Rectal smooth muscle tissue (tissue), 1 donor: ENCODE results near the gene LYZL4.

Experiments
- H3K27ac ChIP-seq: one replicate; pipeline ENCODE4 v1.7.0; 2013; ENCODE audit warnings: low read depth, low read length, inconsistent platforms
- H3K27me3 ChIP-seq: one replicate; pipeline ENCODE4 v1.7.0; 2013; ENCODE audit warnings: low read length; ENCODE audit not compliant: control insufficient read depth, insufficient read depth
- H3K36me3 ChIP-seq: one replicate; pipeline ENCODE4 v1.7.0; 2013; ENCODE audit warnings: low read length; ENCODE audit not compliant: control insufficient read depth, insufficient read depth
- H3K4me1 ChIP-seq: one replicate; pipeline ENCODE4 v1.7.0; 2013; ENCODE audit warnings: low read length; ENCODE audit not compliant: control insufficient read depth, insufficient read depth
- H3K4me3 ChIP-seq: one replicate; pipeline ENCODE4 v1.7.0; 2013; ENCODE audit warnings: low read length
- H3K9ac ChIP-seq: one replicate; pipeline ENCODE4 v1.7.0; 2013; ENCODE audit warnings: low read length

Gene LYZL4

DNA sequence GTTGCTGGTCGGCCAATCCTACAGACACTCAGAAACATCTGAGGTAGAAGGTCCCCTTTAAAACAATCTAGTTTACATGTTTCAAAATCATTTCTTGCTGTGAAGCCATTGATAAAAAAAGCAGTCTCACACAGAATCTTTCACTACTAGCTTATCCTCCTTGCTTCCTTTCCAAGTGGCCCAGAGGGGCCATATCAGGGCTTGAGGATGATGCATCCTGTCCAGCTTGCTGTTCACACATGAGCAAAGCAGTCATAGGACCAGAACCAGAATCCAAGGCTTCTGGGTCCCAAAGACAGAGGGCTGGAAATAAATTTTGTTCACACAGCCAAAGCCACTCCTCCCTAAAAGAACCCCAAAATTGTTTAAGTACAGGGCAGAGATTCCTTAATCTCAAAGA, 9.2 kb upstream of the LYZL4 start:
- H3K27me3 ChIP-seq = no peaks in the 10 kb centered on the region
- no peak overlapping the region for H3K27ac ChIP-seq
- H3K4me1 ChIP-seq = peaks cover 7% of the 10 kb centered on the region
- no peak overlapping the region for H3K4me3 ChIP-seq
- no peaks in the 10 kb centered on the region for H3K36me3 ChIP-seq
- no peak overlapping the region for H3K9ac ChIP-seq

DNA sequence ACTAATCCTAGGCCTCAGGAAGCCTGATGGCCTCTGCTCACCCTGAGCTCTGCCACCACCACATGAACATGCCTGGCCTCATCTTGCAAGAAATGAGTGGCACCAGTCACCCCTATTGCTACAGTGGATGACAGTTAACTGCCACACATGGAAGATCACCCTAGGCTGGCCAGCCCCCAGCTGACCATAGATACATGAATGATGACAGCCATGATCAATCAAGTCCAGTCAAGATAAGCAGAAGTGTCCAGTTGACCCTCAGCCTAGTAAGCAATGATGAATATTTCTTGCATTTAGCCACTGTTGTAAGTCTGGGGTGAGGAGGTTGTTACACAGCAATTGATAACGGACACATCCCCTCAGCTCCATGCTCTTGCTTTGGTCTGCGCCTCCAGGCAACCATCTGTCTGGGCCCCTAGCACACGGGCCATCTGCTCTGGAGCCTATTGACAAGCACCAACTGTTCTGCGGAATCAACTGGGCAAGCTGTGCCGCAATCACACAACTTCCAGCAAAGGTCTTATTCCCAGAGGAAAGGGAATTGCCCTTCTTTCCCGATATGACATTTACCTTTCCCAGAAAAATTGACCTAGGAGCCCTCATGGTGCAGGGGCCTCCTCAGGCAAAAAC, 2.2 kb upstream of the LYZL4 start:
- Histone ChIP-seq H3K4me3 (no peak overlapping the region), H3K4me1 (no peaks in the 10 kb centered on the region), H3K9ac (no peak overlapping the region), H3K36me3 (no peaks in the 10 kb centered on the region), H3K27me3 (no peaks in the 10 kb centered on the region), H3K27ac (no peak overlapping the region)

DNA sequence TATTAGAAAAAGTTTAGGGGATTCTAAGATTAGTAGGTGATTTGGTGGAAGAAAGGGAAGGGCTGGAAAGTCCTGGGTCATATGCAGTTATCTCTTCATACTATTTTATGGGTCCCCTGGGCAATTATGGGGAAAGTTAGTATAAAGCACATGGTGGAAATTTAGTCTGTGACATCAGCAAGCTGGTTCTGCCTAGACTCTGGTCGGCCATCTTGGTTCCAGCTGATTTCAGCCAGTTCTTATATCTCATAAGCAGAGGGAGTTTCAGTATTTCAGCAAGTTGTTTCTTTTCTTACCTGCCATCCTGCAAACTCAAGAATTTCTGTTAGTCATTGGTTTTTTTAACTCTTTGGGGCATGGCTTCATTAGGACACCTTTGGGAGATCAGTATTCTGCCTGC, 1.0 kb upstream of the LYZL4 start:
- H3K4me1 ChIP-seq = no peaks in the 10 kb centered on the region
- no peak overlapping the region for H3K4me3 ChIP-seq
- H3K27ac ChIP-seq = no peak overlapping the region
- no peaks in the 10 kb centered on the region for H3K27me3 ChIP-seq
- no peak overlapping the region for H3K9ac ChIP-seq
- no peaks in the 10 kb centered on the region for H3K36me3 ChIP-seq

DNA sequence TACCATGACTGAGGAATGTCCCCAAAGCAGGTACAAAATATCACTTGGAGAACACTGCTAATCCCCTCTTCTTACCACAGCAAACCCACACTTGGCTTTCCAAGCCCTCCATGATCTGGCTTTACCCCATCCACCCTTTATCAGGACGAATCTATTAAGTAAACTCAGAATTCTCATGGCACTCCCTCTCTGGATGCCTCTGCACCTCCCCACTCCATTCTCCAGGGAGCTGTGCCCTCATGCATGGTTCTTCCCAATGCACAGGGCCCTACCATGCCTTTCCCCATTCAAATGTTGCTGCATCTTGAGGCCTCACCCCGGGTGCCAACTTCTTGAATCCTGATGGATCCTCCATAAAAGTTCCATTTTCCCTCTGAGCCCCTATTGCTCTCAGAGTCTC, 2.3 kb downstream of the LYZL4 start:
- no peak overlapping the region for H3K27ac ChIP-seq
- no peaks in the 10 kb centered on the region for H3K4me1 ChIP-seq
- H3K27me3 ChIP-seq = no peaks in the 10 kb centered on the region
- no peak overlapping the region for H3K4me3 ChIP-seq
- no peak overlapping the region for H3K9ac ChIP-seq
- H3K36me3 ChIP-seq = no peaks in the 10 kb centered on the region

DNA sequence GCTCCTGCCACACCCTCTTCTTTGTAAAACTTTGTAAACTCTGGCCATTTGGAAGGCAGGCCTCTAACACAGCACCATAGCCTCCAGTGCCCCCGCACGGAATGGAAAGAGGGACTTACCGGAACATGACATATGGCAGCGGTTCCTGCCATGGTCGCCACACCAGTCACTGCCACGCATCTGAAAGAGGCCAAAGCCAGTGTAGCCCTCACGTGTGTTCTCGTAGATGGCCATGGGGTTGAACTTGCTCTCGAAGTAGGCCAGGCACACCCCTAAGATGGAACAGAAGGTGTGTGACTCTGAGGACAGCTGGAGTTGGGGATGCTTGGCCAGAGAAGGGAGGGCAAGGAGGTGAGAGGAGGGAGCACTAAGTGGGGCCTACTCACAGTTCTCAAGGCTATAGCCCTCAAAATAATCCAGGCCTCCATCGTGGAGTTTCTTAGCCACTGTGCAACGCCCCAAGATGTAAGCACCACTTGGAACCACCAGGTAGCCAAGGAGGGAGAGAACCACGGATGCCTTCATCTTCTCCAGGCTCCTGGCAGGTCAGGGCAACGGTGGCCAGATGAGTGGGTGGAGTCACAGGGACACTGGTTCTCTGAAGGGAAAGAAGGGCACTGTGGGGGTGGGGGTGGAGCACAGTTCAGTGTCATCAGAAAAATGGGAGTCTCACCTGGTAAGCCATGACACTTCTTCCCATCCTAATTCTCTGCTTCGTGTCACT, 3.5 kb downstream of the LYZL4 start:
- H3K27me3 ChIP-seq = no peaks in the 10 kb centered on the region
- H3K4me3 ChIP-seq = no peak overlapping the region
- no peaks in the 10 kb centered on the region for H3K36me3 ChIP-seq
- no peak overlapping the region for H3K9ac ChIP-seq
- no peaks in the 10 kb centered on the region for H3K4me1 ChIP-seq
- no peak overlapping the region for H3K27ac ChIP-seq

DNA sequence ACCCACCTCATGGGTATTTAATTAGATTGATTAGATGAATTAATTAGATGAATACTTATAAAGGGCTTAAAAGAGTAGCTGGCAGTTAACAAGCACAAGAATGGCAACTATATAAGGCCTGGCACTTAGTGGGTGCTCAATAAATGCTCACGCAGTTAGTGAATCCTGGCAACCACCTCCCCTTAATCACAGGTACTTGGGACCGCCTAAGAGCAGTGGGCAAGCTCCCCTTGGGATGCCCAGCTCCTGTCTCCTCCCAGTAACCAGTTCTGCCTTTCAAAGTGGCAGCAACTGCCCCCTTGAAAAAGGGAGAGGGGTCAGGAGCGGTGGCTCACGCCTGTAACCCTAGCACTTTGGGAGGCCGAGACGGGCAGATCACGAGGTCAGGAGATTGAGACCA, 4.6 kb downstream of the LYZL4 start:
- H3K27ac ChIP-seq = no peak overlapping the region

DNA sequence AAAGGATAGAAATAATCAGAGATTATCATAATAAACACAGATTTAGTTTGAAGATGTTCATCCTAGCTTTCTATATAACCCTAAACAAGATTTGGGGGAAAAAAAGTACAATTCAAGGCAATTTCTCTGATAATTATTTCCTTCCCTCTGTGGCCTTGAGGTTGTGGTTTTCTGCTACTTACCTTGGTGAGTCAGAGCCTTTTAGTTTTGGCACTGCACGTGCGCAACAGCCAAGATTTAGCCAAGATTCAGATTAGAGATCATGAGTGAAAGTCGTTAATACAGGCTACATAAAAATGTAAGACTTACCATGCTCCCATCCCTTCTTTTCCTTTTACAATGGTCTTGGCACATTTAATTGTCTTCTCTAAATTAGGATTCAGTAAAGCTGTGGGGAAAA, 6.7 kb downstream of the LYZL4 start:
- Histone ChIP-seq H3K4me3 (no peak overlapping the region), H3K27me3 (no peaks in the 10 kb centered on the region), H3K36me3 (no peaks in the 10 kb centered on the region), H3K9ac (no peak overlapping the region), H3K27ac (no peak overlapping the region), H3K4me1 (no peaks in the 10 kb centered on the region)

More for the DNA sequence above, 4.6 kb downstream of the LYZL4 start:
- Histone ChIP-seq H3K4me3 (no peak overlapping the region), H3K9ac (no peak overlapping the region), H3K36me3 (no peaks in the 10 kb centered on the region), H3K27me3 (no peaks in the 10 kb centered on the region), H3K4me1 (no peaks in the 10 kb centered on the region)

DNA sequence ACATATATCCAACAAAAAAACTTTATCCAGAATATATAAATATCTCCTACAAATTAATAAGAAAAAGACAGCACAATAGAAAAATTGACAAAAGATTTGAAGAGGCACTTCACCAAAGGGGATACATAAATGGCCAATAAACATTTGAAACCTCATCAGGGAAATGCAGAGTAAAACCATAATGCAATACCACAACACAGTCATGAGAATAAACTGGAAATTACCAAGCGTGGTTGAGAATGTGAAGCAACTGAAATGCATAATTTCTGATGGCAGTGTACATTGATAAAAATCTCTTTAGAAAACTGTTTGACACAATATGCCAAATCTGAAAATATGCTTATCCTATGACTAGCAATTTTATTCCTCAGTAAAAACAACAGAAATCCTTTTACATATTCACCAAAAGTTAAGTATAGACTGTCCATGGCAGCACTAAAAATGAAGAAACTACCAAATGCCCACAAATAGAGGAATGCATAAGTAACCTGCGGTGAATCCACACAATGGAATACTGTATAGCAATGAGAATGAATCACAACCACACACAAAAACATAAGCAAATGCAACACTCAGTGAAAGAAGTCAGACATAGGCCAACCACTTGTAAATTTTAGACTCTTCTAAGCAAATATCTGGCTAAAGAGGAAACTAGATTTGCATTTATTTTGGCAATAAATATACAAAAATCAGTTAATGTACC, 7.9 kb downstream of the LYZL4 start:
- Histone ChIP-seq H3K4me1 (no peaks in the 10 kb centered on the region), H3K36me3 (no peaks in the 10 kb centered on the region), H3K4me3 (no peak overlapping the region), H3K9ac (no peak overlapping the region), H3K27ac (no peak overlapping the region), H3K27me3 (no peaks in the 10 kb centered on the region)

DNA sequence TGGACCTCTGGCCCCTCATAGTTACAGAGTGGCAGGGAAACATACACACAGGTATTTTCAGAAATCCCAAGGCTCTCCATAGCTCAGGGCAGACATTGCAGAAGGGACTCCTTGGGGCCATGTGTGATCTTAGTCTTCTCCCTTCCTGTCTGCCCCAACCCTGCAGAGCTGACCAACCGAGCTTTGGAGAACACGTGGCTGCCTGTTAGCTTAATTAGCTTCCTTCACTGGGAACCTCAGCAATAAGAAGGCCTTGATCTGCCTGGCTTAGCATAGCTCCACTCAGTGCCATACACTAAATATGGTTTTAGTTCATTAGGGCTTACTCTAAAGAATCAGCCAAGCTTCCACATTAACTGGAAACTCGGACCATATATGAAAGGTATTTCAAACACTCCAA, 12.3 kb downstream of the LYZL4 start:
- H3K36me3 ChIP-seq = no peaks in the 10 kb centered on the region
- no peaks in the 10 kb centered on the region for H3K4me1 ChIP-seq

DNA sequence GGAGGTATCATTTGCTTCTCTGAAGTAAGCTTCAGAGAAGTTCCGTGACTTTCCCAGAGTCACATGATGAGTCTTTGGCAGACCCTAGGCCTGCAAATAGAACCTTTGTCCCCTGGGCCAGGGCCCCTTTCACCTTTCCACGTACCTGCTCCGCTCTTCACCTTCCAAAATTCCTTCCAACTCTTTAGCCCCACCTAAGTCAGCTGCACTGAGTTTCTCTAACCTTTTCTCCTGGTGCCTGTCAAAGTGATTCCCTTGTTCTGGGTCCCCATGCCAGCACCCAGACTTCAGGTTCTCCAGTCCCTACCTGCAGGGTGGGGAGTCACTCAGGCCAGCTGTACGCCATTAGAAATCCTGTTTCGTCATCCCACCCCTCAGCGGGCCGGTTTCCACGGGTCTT, 12.8 kb downstream of the LYZL4 start:
- H3K4me1 ChIP-seq = no peaks in the 10 kb centered on the region
- no peak overlapping the region for H3K27ac ChIP-seq
- no peak overlapping the region for H3K4me3 ChIP-seq
- no peak overlapping the region for H3K9ac ChIP-seq
- H3K27me3 ChIP-seq = no peaks in the 10 kb centered on the region
- H3K36me3 ChIP-seq = no peaks in the 10 kb centered on the region

More for the DNA sequence above, 12.3 kb downstream of the LYZL4 start:
- H3K4me3 ChIP-seq = no peak overlapping the region
- no peaks in the 10 kb centered on the region for H3K27me3 ChIP-seq
- H3K27ac ChIP-seq = no peak overlapping the region
- no peak overlapping the region for H3K9ac ChIP-seq

DNA sequence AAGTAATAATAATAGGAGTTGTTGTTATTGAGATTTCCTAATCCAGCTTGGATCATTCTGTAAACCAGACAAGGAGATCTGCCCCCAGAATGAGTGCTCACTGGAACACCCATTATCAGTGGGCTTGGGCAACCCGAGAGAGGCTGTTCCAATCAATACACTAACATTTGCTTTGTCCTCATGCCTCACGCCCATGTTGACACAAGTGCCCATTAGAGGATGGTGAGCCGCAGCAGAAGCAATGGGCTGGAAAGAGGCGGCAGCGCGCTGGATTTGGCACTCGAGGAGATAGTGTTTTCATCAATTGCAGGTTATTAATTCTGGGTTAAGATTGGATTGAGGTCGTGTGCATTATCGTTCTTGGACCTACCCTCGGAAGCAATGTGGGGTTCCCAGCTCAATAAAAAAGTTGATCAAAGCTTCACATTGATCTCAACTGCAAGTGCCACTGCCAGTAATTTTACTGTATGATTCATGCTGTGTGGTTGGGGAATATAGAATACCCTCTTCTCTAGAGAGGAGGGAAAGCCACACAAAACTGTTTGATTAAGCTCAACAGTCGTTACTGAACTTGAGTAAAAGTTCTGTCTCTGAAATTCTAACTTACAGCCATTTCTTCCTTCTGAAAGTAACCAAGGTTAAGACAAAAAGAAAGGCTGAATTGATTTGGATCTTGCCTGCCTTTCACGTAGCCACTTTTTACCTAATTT, 15.7 kb downstream of the LYZL4 start:
- Histone ChIP-seq H3K36me3 (no peaks in the 10 kb centered on the region), H3K4me3 (no peak overlapping the region), H3K27ac (no peak overlapping the region), H3K27me3 (no peaks in the 10 kb centered on the region), H3K4me1 (no peaks in the 10 kb centered on the region), H3K9ac (no peak overlapping the region)

DNA sequence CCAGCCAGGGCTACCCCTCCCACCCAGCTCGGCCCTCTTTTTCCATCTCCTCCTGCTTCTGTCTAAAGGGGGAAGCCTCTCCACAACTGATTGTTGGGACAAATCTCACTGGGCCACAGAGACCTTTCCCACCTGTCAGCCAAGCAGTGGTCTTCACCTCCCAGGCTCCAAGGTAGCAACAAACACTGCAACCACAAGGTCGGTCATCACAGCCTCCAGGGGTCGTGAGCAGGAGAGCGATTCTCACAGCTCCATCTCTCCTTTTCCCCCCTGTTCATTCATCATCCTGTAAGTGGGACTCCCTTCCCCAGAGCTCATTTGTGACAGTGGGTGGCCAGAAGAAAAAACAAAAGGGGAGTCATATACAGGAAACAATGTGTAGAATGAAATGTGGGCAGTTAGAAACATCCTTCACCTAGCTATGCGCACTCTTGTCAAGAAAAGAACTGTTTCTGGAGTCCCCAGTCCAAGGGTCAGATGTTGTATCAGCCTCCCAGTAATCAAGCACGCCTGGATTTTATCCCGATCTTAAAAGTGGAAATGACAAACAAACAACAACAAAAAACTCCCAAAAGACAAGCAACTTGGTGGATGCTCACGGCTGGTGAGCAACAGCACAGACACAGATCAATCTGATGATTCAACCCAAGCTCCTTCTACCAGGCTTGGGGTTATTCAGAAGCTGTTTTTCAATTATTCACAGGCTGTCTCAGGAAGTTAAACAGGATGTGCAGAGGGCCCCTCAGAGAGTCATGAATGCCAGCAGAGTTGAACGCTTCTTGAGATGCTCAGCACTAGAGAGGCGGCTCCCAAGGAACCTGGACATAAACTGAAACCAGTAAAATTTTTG, 22.4 kb downstream of the LYZL4 start:
- Histone ChIP-seq H3K36me3 (no peaks in the 10 kb centered on the region), H3K4me1 (no peaks in the 10 kb centered on the region), H3K27me3 (no peaks in the 10 kb centered on the region), H3K4me3 (no peak overlapping the region), H3K9ac (no peak overlapping the region), H3K27ac (no peak overlapping the region)
